ENCODE results near the gene EPHB4. TPM values are rescaled to one million over a fixed set of nuclear protein-coding genes. Genes with fewer than 3 reads are reported as not detected.

EPHB4 gene
- total RNA-seq, 4 donors from 2014 or later = 29.1 to 55.0 (median 36.5) TPM

GRCh38 chr7:100830396-100830795, 3.1 kb upstream of the EPHB4 start:
- no peaks in the 10 kb centered on the region for H3K9me3 ChIP-seq
- no peaks in the 10 kb centered on the region for H3K36me3 ChIP-seq
- 57 to 65% methylated on average over 4 of the region's 4 CpGs for WGBS, 2 donors
- peaks cover 0 to 25% (median 0%) of the 10 kb centered on the region in 4 donors for H3K27me3 ChIP-seq
- intact Hi-C loops (cut with DNase I) = no loop called here
- no peak overlapping the region for H3K4me3 ChIP-seq
- H3K27ac ChIP-seq = no peak overlapping the region
- TF ChIP-seq CTCF (IDR thresholded peaks at IDR 0.05) (no peak), POLR2A (IDR thresholded peaks at IDR 0.05) (no peak)
- DNase-seq = no peak
- H3K4me1 ChIP-seq = peaks cover 8 to 30% (median 8%) of the 10 kb centered on the region in 3 donors

DNA sequence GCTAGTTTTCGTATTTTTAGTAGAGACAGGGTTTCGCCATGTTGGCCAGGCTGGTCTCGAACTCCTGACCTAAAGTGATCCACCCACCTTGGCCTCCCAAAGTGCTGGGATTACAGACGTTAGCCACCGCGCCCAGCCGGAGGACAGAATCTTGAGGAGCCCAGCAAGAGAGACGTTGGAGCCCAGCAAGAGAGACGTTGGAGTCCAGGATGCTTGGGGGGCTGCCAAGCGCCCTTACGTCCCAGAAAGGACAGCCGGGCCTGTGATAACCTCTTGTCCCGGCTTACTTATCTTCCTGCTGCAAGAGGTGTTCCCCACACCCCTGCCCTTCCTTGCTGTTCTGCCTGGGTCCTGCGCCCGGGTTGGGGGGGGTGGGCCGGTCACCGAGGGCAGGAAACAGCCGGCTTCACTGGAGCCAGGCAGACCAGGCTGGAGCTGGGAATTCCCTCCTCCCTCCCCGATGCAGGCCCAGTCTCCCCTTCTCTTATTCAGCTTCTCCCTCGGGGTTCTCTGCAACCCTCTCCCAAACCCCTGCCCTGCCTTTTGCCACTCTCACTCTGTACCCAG, 1.9 kb upstream of the EPHB4 start:
- Histone ChIP-seq H3K4me1 (peaks cover 20 to 42% (median 20%) of the 10 kb centered on the region in 3 donors), H3K27me3 (peaks cover 0 to 25% (median 0%) of the 10 kb centered on the region in 4 donors), H3K4me3 (no peak overlapping the region), H3K36me3 (peaks cover 0 to 1% (median 0%) of the 10 kb centered on the region in 3 donors), H3K27ac (peak overlapping the region in 3 of 4 donors; percentile 42 to 94 (median 80)), H3K9me3 (no peaks in the 10 kb centered on the region)
- WGBS, 2 donors = 40 to 57% methylated on average over 5 to 17 of the region's 20 CpGs
- intact Hi-C loops (cut with DNase I) = no loop called here
- no peak for DNase-seq
- TF ChIP-seq POLR2A (IDR thresholded peaks at IDR 0.05) (no peak), CTCF (IDR thresholded peaks at IDR 0.05) (no peak)

DNA sequence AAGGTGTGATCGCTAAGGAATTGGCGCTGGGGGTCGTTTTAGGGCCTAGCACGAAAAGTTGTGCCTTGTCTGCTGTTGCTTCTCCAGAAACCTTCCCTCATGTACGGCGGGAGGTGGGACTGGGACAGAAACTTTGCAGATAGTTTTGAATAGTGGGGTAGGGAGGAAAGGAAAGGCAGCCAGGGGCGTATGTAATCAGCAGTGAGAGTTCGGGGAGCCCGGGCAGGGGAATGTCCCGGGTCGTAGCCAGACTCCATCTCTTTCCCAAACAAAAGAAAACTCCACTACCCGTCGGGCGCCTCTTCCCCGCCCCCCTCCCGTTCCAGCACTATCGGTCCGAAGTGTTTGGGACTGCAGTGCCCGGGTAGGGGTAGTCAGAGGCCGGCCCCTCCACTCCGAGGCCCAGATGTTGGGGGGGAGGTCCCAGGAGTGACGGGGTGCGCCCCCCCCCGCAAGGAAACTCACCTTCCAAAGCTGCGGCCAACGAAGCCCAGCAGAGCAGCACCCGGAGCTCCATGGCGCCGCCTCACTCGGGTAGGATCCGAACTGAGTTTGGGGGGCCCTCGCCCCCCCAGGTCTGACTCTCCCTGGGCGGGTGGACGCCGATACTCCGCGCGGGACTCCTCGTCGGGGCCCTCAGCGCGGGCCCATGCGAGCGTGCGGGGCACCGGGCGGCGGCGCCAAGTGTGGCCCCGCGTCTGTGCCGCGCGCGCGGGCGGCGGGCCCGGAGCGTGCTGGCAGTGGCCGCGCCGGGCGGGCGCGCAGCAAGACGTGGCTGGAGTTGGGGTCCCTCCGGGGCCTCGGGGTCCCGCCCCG, 601 bp downstream of the EPHB4 start:
- no peak for DNase-seq
- H3K27ac ChIP-seq = peak overlapping the region; percentile 80 to 95 (median 90)
- intact Hi-C loops (cut with DNase I) = no loop called here
- peak overlapping the region; percentile 65 to 94 (median 74) for H3K4me3 ChIP-seq
- 1 to 9% methylated on average over 9 to 16 of the region's 71 CpGs for WGBS, 2 donors
- no peaks in the 10 kb centered on the region for H3K9me3 ChIP-seq
- H3K27me3 ChIP-seq = peaks cover 0 to 25% (median 0%) of the 10 kb centered on the region in 4 donors
- TF ChIP-seq POLR2A (IDR thresholded peaks at IDR 0.05) (no peak), CTCF (IDR thresholded peaks at IDR 0.05) (no peak)
- H3K36me3 ChIP-seq = peaks cover 14 to 26% (median 20%) of the 10 kb centered on the region in 3 donors
- H3K4me1 ChIP-seq = peaks cover 21 to 46% (median 24%) of the 10 kb centered on the region in 3 donors

DNA sequence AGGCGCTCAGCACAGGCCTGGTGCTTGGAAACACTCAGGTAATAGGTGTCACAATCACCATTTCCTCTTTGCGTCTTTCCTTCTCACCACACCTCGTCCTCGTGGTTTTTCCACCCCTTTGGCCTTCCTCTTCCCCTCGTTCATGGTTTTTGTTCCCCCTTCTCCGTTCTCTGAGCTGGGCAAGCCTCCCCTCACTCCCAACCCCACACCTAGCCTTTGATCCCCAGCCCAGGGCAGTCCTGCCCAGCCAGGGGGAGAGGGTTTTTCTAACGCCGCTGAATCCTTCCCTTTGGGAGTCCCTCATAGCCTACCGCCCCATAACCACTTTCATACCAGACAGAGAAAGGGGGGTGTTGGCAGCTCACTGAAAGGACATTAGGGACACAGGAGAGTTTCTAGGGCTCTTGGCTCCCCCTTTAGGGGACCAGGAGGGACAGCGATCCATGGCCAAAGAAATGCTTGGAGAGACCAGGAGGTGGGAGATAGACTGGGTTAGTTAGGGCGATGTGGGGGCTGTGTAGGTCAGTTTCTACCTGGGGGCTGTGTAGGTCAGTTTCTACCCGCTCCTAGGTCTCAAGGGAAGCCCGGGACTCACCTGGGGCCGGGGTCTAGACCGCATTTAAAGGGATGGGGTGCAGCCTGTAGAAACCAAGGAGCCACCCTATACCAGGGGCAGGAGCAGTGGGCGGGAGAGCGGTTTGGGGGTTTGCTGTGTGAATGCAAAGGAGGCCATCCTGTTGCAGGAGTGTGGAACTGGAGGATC, 1.4 kb downstream of the EPHB4 start:
- Histone ChIP-seq H3K4me3 (peak overlapping the region; percentile 65 to 94 (median 74)), H3K27me3 (peaks cover 0 to 25% (median 0%) of the 10 kb centered on the region in 4 donors), H3K27ac (peak overlapping the region; percentile 80 to 95 (median 90)), H3K4me1 (peaks cover 21 to 46% (median 24%) of the 10 kb centered on the region in 3 donors), H3K9me3 (no peaks in the 10 kb centered on the region), H3K36me3 (peaks cover 21 to 34% (median 25%) of the 10 kb centered on the region in 3 donors)
- intact Hi-C loops (cut with DNase I) = no loop called here
- no peak for DNase-seq
- 12 to 13% methylated on average over 12 to 13 of the region's 17 CpGs for WGBS, 2 donors
- no peak for TF ChIP-seq POLR2A (IDR thresholded peaks at IDR 0.05)
- TF ChIP-seq CTCF (IDR thresholded peaks at IDR 0.05) = peak in 1 of 6 experiments; percentile 6
